Hepatocyte (in vitro differentiated cells): ENCODE data around the gene PTGR1.

ENCODE experiments used
- EZH2 ChIP-seq: fragments of 200-600 bp; sonication (generic); IDR thresholded peaks from 2 replicates; pipeline ENCODE4 v1.6.1; 2016; ENCODE audit warnings: antibody characterized with exemption, mild to moderate bottlenecking, borderline replicate concordance
- EZH2phosphoT487 ChIP-seq: fragments of 200-600 bp; sonication (generic); IDR thresholded peaks from one replicate; pipeline ENCODE4 v1.6.1; 2018; ENCODE audit warnings: antibody characterized with exemption, mild to moderate bottlenecking, low read depth, moderate library complexity; ENCODE audit not compliant: unreplicated experiment, severe bottlenecking
- TF ChIP-seq, protein P1 (sequence below): fragments of 200-600 bp; sonication (generic); IDR thresholded peaks from 2 replicates; pipeline ENCODE4 v1.5.1; 2016; ENCODE audit warnings: antibody characterized with exemption, mild to moderate bottlenecking; ENCODE audit not compliant: poor library complexity

DNA sequence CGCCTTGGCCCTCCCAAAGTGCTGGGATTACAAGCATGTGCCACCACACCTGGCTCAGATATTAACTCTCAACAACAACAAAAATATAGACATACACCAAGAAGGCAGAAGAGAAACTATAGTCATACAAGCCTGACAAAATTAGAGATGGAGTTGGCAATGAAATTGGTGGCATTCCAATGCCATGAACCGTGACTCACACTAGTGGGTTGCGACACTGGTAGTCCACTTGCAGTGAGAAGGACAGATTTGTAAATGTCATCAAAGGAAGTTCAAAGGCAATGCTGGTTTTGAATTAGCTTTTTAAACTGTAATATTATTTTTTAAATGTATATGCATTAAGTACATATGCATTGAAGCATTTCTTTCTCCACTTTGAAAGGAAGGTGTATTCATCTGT, 23.2 kb upstream of the PTGR1 start:
- TF ChIP-seq, protein P1, sequence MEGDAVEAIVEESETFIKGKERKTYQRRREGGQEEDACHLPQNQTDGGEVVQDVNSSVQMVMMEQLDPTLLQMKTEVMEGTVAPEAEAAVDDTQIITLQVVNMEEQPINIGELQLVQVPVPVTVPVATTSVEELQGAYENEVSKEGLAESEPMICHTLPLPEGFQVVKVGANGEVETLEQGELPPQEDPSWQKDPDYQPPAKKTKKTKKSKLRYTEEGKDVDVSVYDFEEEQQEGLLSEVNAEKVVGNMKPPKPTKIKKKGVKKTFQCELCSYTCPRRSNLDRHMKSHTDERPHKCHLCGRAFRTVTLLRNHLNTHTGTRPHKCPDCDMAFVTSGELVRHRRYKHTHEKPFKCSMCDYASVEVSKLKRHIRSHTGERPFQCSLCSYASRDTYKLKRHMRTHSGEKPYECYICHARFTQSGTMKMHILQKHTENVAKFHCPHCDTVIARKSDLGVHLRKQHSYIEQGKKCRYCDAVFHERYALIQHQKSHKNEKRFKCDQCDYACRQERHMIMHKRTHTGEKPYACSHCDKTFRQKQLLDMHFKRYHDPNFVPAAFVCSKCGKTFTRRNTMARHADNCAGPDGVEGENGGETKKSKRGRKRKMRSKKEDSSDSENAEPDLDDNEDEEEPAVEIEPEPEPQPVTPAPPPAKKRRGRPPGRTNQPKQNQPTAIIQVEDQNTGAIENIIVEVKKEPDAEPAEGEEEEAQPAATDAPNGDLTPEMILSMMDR = no peak
- TF ChIP-seq EZH2 (no peak), EZH2phosphoT487 (no peak)
